Daoy (cell line): Measurements from ENCODE around the gene PADI1. TPM values are rescaled to one million over a fixed set of nuclear protein-coding genes. Genes with fewer than 3 reads are reported as not detected.
"Not testable (repeated sequence)": the region's sequence is repeated elsewhere in the genome, so short reads cannot be mapped to it uniquely, and the experiment has no call there.

Experiments used
- DNase-seq: peaks from one replicate; pipeline ENCODE4 v3.0.0-alpha.2; 2015; ENCODE audit warnings: low read depth
- total RNA-seq: library from RNA; depleted of rRNA; stranded (reverse); fragments of >200 nt; shearing (Covaris generic); gene quantifications from 2 replicates; pipeline ENCODE4 v1.2.3, GENCODE V29; 2014

Gene PADI1
- total RNA-seq, 1 experiment from 2014 or later: 2.5 TPM

DNA sequence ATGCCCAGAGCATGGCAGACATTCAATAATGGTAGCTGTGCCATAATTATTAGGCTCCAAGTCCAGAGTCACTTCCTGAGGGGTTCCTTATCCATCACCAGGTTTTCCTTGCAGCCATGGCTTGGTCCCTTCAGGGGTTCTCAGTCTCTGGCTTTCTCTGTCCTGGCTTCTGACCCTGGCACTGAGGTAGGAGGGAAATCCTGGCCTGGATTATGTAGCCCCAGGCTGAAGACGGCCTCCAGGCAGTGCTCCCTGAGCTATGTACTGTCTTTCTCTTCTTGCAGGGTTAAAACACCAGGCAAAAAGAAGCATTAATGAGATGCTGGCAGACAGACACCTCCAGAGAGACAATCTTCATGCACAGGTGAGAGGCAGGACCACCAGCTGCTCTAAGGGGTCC is 34.5 kb downstream of the PADI1 start:
- peak; percentile 92 for DNase-seq

DNA sequence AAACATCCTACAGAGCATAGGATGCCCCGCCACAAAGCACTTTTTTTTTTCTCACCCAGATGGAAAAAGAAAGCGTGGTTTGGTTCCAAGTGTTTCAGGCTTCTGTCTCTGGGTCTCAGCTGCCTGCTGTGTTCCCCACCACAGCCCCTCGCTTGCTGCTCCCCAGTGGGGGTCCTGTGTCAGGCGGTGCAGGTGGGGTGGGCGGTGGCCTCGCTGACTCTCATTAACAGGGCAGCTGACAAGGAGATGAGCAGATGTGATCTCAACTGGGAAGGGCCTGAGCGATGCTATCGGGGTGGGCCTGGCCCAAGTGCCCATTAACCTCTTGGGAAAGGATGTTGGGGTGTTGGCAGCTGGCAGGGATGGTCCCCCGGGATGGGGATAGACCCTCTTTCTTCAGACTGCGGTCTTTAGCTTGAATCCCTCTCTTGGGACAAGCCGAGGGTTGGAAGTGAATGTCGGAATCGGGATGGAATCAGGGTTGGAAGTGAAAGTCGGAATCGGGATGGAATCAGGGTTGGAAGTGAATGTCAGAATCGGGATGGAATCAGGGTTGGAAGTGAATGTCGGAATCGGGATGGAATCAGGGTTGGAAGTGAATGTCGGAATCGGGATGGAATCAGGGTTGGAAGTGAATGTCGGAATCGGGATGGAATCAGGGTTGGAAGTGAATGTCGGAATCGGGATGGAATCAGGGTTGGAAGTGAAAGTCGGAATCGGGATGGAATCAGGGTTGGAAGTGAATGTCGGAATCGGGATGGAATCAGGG is 36.3 kb downstream of the PADI1 start:
- not testable (repeated sequence) for DNase-seq

DNA sequence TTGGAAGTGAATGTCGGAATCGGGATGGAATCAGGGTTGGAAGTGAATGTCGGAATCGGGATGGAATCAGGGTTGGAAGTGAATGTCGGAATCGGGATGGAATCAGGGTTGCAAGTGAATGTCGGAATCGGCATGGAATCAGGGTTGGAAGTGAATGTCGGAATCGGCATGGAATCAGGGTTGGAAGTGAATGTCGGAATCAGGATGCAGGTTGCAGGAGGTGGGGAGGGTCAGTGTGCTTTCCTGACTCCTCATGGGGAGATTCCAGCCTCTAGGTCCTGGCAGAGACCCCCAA is 36.8 kb downstream of the PADI1 start:
- DNase-seq: not testable (repeated sequence)

DNA sequence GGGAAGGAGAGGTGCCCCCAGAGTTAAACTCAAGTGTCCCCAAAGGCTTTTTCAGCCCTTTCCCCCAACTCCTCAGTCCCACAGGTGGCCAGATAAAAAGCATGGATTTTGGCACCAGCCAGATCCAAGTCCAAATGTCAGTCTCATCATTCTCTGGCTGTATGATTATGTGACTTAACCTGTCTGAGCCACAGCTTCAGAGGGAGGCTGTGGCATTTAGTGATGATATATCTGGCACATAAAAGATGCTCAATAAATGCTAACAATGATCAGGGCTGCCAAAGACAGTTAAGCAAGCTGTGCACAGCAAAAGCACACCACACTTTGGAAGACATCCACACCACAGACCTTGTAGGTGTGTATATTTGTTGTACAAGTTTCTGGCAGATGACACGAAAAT is 38.3 kb downstream of the PADI1 start:
- DNase-seq: no peak

DNA sequence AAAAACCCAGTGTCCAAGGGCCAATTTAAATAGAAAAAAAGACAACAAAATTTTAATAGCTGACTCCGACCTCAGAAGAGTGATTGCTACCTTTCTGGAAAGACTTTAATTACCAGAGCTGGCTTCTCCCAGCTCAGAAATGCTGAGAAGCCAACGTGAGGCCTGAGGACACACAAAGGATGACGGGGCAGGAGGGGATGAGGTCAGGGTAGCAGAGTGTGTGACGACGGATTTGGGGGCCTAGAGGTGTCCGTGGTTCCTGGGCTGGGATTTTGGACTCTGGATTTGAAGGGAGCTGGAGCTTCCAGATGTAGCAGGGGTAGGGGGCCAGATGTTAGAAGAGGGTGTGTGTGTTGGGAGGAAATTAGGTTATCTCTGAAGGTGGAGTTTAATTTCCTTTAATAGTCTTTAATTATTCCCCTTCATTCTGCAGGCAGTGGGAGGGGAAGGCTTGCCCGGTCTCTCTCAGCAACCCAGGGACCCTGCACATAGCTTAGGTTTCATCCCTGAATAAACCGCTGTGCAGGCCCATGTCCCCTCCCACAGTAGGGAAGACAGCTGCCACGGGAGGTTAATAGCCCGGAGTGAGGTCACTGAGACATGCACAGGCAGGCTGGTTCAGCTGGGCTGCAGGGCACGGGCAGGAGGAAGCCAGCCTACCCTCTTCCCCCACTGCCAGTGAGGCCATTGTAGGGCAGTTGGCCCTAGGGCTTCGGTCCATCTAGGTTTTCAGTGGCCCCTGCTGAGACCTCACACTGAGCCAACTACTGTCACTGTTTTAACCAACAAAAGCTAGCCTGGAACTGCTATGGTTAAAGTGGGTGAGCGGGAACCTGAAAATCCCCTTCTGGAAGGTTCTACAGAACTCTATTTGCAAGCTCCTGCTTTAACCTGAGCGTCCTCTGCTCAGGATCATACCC is 40.2 kb downstream of the PADI1 start:
- peak; percentile 28 for DNase-seq

DNA sequence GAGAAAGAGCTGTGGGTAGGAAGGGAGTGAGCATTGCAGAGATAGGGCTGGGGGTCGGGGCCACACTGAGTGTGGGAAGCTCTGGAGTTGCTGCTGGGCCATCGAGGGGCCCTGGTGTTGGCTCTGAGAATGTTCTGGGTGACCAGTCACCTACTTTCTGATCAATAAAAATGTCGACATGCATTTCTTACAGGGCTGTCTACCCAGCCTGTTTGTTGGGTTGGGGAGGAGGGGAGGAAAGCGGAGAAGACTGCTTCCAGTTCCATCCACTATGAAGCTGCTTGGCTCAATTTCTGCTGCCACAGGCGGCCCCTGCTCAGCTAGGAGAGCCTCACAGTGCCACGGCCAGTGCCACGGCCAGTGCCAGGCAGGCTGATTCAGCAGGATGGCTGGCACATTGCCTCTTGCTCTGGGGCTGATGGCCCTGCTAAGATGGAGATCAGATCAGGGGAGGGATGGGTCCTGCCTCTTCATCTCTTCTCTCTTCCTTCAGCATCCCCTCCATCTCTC is 40.9 kb downstream of the PADI1 start:
- DNase-seq: no peak

DNA sequence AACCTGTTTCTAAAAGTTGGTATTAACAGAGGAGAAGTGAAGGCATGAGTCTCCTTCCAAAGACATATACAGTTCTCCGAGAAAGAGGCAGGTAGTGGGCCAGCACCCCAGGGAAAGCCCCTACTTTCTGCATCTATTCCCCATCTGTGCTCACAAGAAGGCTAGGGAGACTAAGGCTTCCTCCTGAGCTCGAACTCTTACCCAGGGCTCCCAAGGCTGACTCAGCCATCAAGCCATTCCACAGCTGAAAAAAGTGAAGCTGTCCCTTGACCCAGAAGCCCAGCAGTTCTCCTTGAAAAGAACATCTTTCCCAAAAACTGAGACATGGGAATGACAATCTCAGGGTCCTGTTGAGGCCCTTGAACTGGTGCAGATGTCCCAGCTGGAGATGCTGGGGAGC is 42.0 kb downstream of the PADI1 start:
- no peak for DNase-seq

DNA sequence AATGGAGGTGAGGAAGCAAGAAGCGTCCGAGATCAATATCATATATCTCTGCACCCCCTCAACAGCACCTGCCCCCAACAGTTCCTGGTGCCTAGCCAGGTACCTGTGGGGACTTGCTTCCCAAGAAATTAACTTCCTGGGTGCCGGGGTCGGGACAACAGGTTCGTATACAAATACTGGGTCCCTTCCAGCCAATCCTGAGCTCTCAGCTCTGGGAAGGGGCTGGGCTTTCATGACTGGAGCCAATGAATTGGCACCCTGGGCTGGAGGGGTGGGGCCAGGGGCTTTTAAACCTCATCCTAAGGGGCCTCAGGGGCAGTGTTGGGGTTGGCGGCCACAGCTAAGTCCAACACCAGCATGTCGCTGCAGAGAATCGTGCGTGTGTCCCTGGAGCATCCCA is 43.9 kb downstream of the PADI1 start, which contains the start of gene PADI3:
TSS of gene PADI3 (plus strand) at position 318 of the 400 bp plus-strand sequence. CDS start at position 358, 40 bp downstream.
- peak; percentile 28 for DNase-seq

DNA sequence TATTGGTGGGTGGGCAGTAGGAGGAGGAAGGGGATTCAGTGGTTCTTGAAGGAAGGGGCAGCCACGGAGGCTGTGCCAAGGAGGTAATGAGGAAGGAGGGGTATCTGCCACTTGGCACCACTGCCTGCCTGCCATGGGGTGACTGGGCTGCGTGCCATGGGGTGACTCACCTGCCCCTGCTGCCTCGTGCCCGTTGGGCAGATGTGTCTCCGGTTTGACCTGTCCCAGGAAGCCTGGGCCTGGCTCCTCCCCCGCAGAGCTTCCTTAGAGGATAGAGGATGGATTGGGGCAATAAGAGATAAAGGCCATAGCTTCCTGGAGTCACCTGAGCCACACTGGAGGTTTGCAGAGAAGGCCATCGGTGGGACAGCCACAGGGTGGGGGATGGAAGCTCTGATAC is 45.7 kb downstream of the PADI1 start:
- DNase-seq: peak; percentile 95

DNA sequence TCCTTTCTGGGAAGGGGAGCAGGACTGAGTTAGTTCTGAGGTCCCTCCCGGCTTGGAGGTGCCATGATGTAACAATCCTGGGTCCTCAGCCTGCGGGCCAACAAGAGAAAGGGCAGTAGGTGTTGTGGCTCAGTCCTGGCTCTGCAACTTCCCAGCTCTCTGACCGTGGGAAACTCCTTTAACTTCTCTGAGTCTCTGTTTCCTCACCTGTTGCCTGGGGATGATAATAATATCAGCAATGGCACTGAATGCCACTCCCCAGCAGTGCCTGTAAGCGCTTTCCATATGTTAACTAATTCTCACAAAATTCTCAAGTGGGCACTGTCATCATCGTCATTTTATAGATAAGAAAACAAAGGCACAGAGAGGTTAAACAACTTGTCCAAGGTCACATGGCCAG is 46.3 kb downstream of the PADI1 start:
- DNase-seq: peak; percentile 58

DNA sequence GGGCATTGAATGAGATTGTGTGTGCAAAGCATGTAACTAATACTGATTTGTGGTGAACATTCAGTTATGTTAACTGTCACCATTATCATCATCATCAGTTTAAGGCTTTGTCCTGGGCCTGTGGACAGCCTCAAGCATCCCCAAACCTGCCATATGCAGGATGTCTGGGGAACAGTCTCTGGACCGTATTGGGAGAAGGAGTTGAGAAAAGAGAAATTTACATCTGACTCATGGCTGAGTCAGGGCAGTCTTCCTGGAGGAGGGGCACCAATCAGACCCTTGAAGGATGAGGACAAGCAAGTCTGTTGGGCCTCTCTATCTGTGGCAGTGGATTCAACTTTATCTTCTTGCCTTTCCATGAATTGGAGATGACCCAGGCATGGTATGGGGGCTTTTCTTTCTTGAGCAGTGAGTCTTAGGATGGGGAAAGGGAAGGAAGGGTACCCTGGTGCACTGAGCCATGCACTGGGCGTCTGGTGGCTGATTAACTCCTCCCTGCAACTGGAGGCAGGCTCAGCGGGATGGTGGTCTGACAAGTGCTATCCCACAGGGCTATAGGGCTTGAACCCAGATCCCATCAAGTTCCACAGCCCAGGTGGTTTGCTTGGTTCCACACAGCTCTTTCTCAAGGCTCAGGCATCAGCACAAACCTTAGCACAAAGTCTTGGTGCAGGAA is 46.9 kb downstream of the PADI1 start:
- peak; percentile 86 for DNase-seq

DNA sequence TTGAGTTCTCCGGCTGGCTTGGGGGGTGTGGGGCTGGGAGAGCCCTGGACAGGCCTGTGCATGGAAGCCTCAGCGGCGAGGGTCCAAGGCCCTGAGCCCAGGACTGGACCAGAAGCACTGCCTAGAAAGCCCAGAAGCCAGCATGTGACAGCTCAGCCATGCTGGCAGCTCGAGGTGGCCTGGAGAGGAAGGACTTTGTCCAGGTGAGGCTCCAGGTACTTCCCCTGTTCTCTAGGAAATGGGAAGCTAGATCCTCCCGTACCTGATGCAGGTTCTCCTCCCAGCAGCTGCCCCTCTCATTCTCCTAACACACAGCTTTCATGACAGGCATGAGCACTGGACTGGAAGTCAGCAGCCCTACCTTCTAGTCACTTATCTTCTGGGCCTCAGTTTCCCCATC is 50.4 kb downstream of the PADI1 start:
- DNase-seq: no peak

DNA sequence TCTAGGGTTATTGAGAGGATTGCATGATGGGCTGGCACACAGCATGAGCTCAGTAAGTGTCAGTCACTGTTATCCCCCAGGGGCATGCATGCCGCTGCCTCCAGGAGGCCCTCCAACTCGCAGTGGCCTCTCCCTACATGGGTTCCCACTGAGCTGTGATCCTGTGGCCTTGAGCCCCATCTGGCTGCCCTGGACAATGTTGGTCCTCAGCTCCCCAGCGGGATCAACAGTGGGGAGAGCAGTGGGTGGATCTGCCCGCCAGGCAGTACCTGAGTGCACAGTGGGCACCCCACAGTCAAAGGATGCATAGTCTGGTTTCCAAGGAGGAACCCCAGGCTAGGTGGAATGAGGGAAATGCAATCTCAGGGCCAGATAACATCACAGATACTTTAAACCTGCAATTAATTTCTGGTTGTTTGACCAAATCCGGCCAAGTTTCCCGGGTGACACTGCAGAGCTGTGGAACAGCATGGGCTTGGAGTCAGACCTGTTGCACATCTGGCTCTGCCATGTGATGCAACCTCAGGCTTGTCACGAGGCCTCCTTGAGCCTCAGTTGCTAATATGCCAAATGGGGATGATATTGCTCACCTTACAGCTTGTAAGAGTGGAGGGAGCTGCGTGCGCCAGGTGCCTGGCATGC is 53.3 kb downstream of the PADI1 start:
- DNase-seq: no peak

DNA sequence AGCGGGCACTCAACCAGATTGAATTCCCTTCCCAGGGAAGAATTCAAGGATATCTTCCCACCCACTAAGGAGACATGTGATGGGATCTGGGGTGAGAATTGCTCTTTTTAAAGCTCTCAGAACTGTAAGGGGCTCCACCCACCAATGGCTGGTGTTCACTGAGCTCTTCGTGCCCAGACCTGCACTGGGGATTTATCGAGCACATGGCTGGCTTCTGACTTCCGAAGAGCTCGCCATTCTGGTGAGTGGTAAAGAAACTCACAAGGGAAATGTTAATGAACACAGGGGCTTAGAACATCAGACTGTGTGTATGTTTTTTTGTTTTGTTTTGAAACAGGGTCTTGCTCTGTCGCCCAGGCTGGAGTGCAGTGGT is 53.8 kb downstream of the PADI1 start:
- no peak for DNase-seq

DNA sequence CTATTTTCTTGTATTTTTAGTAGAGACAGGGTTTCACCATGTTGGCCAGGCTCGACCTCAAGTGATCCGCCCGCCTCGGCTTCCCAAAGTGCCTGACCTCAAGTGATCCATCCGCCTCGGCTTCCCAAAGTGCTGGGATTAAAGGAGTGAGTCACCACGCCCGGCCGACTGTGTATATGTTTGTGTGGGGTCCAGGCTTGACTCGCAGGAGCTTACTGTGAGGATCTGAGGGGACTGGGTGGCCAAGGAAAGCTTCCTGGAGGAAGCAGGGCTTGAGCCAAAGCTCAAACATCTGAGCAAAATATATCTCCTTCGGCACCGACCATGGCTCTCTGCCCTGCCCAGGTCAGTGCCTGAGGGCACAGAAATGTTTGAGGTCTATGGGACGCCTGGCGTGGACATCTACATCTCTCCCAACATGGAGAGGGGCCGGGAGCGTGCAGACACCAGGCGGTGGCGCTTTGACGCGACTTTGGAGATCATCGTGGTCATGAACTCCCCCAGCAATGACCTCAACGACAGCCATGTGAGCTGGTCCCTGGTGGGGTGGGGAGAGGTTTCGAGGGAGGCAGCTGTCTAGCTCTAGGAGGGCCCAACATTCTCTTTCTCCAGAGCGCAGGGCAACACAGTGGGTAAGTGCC is 54.4 kb downstream of the PADI1 start:
- peak; percentile 80 for DNase-seq

DNA sequence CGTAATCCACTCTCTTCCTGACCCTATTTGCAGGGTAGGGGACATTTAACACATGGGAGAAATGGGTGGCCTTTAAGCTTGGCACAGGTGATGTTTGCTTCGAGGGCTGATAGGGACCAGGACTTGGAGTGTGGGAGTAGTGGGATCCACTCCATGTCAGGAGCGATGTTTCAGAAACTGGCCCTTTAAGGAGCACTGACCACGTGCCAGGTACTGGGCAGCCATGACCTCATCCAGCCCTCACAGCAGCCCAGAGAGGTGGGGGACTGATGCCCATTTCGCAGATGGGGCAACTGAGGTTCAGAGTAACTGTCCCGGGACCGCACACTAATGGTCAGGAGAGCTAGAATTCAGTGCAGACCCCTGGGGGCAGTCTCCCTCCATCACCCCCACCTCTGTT is 55.3 kb downstream of the PADI1 start:
- no peak for DNase-seq

DNA sequence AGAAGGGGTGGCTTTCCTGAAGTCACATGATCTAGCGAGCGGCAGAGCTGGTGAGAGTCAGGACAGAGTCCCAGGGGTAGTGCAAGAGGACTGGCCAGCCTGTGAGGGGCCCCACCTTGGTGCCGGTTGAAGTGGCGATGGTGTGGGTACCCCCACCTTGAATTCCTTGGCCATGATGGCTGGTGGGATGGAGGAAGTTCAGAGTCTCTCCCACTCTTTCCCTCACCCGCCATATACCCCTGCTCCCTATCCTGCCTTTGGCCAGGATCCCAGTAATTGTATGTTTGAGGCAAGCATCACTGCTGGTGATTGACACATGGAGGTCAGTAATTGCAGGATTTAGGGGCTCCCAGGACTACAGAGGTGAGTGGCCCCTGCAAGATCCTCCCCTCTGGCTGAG is 55.8 kb downstream of the PADI1 start:
- DNase-seq: no peak

DNA sequence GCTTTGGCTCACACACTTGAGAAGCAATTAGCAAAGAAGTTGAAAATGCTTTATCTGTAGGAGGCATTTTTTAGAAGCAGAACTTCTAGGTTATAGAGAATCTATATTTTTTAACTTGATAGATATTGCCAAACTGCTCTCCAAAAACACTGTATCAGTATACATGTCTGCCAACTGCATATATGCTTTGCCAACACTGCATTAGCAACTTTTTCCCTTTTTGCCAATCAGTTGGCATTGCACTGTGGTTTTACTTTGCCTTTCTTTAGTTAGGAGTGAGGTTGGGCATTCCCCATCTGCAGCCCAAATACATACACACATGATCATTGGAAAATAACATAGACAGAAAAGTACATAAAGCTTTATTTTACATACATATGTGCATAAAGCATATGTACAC is 59.0 kb downstream of the PADI1 start:
- no peak for DNase-seq

DNA sequence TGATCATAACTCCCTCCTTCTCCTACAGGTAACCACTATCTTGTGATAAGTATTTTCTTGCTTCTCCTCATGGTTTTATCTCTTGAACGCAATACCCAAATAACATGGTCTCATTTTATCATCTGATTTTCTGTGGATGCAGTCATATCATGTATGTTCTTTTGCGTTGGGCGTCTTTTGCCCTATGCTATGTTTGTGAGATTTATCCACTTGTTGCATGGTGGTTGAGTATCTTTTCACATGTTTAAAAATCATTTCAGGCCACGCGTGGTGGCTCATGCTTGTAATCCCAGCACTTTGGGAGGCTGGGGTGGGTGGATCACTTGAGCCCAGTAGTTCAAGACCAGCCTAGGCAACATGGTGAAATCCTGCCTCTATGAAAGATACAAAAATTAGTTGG is 59.5 kb downstream of the PADI1 start:
- no peak for DNase-seq

DNA sequence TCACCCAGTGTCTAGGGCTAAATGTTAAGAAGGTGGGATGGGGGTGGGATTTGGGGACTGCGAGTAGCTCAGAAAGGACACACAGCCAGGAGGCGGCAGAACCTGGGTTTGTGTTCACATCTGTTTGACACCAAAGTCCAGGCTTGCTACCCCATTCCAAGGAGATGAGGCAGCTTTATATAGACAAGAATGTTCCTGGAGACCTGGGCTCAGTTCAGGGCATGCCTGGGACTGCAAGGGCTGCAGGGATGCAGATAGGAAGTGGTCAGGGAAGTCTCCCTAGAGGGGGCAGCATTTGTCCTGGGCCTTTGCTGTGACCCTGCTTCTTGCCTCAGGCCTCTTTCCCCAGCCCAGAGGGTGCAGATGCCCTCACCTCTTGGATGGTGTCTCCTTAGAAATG is 60.2 kb downstream of the PADI1 start:
- DNase-seq: no peak

DNA sequence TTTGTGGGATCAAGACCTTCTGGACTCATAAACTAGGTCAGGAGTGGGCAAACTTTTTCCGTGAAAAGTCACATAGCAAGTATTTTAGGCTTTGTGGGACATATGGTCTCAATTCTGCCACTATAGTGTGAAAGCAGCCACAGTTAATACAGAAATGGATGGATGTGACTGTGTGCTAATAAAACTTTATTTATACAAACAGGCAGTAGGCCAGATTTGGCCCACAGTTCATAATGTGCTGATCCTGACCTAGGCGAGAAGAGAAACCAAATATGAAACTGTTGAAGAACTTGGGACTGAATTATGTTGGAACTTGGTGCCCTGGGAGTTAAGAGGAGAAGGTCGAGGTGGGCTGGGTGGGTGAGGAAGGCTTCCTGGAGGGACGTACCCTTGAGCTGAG is 61.0 kb downstream of the PADI1 start:
- DNase-seq: no peak
